Mesenchymal stem cell (in vitro differentiated cells and primary cell): Measurements from ENCODE around the gene INPP5D.

Experiments
- DNase-seq: peaks from one replicate; pipeline ENCODE4 v3.0.0-alpha.2; 2013
- H2AFZ ChIP-seq: one replicate; pipeline ENCODE4 v1.6.1; 2013; ENCODE audit warnings: low read depth, mild to moderate bottlenecking, control low read depth, inconsistent platforms, low read length, moderate library complexity
- H2AK5ac ChIP-seq: 2 replicates; pipeline ENCODE4 v1.6.1; 2013; ENCODE audit warnings: low read length, moderate library complexity, mild to moderate bottlenecking, inconsistent platforms; ENCODE audit not compliant: severe bottlenecking
- H2BK120ac ChIP-seq: one replicate; pipeline ENCODE4 v1.6.1; 2013; ENCODE audit warnings: low read depth, mild to moderate bottlenecking, inconsistent platforms, low read length, moderate library complexity
- H2BK12ac ChIP-seq, 2 experiments: one replicate each; pipeline ENCODE4 v1.6.1; 2013; ENCODE audit warnings: inconsistent platforms in 2 of 2, low read length in 2 of 2, mild to moderate bottlenecking in 2 of 2, moderate library complexity in 2 of 2, control low read depth in 1 of 2
- H2BK15ac ChIP-seq: one replicate; pipeline ENCODE4 v1.6.1; 2013; ENCODE audit warnings: mild to moderate bottlenecking, low read depth, inconsistent platforms; ENCODE audit not compliant: poor library complexity, severe bottlenecking
- H2BK5ac ChIP-seq: 2 replicates; pipeline ENCODE4 v1.6.1; 2013; ENCODE audit warnings: low read depth, mild to moderate bottlenecking, low read length, control low read depth, inconsistent platforms; ENCODE audit not compliant: poor library complexity, severe bottlenecking
- H3K14ac ChIP-seq, 2 experiments: one replicate each; pipeline ENCODE4 v1.6.1; 2013; ENCODE audit warnings: inconsistent platforms in 2 of 2, low read length in 2 of 2, control low read depth in 1 of 2, mild to moderate bottlenecking in 1 of 2, moderate library complexity in 1 of 2
- H3K18ac ChIP-seq, 2 experiments: one replicate each; pipeline ENCODE4 v1.6.1; 2013; ENCODE audit warnings: inconsistent platforms in 2 of 2, low read length in 2 of 2, control low read depth in 1 of 2, low read depth in 1 of 2, mild to moderate bottlenecking in 1 of 2
- H3K23ac ChIP-seq, 2 experiments: one replicate each; pipeline ENCODE4 v1.6.1; 2013; ENCODE audit warnings: inconsistent platforms in 2 of 2, low read length in 2 of 2, mild to moderate bottlenecking in 2 of 2, moderate library complexity in 2 of 2, control low read depth in 1 of 2
- H3K27ac ChIP-seq: 2 replicates; pipeline ENCODE4 v1.5.1; 2013; ENCODE audit warnings: mild to moderate bottlenecking, moderate library complexity, low read length, control low read depth, inconsistent platforms; ENCODE audit not compliant: poor library complexity, severe bottlenecking
- H3K27me3 ChIP-seq, 2 experiments: 2 replicates each; pipeline versions ENCODE4 v1.6.1 to v1.7.0; 2013; ENCODE audit warnings: low read length in 2 of 2, mild to moderate bottlenecking in 2 of 2, moderate library complexity in 2 of 2, control low read depth in 1 of 2, inconsistent platforms in 1 of 2; ENCODE audit not compliant: control insufficient read depth in 1 of 2, insufficient read depth in 1 of 2
- H3K36me3 ChIP-seq, 2 experiments: 2 replicates each; pipeline versions ENCODE4 v1.6.1 to v1.7.0; 2013; ENCODE audit warnings: low read length in 2 of 2, control low read depth in 1 of 2, inconsistent platforms in 1 of 2, low read depth in 1 of 2, mild to moderate bottlenecking in 1 of 2; ENCODE audit not compliant: insufficient read depth in 2 of 2, control insufficient read depth in 1 of 2
- H3K4ac ChIP-seq, 2 experiments: one replicate each; pipeline ENCODE4 v1.6.1; 2013; ENCODE audit warnings: inconsistent platforms in 2 of 2, low read length in 2 of 2, mild to moderate bottlenecking in 2 of 2, moderate library complexity in 2 of 2, control low read depth in 1 of 2, low read depth in 1 of 2
- H3K4me1 ChIP-seq: 2 replicates; pipeline ENCODE4 v1.6.1; 2013; ENCODE audit warnings: low read depth, low read length, control low read depth; ENCODE audit not compliant: control insufficient read depth, insufficient read depth
- H3K4me2 ChIP-seq: 2 replicates; pipeline ENCODE4 v1.6.1; 2013; ENCODE audit warnings: low read length, mild to moderate bottlenecking, inconsistent platforms; ENCODE audit not compliant: poor library complexity, severe bottlenecking
- H3K4me3 ChIP-seq, 2 experiments: 2 replicates each; pipeline versions ENCODE4 v1.5.1 to v1.7.0; 2013; ENCODE audit warnings: low read length in 2 of 2, mild to moderate bottlenecking in 2 of 2, control low read depth in 1 of 2, low read depth in 1 of 2; ENCODE audit not compliant: insufficient read depth in 1 of 2
- H3K79me1 ChIP-seq: replicated peaks from 2 replicates; pipeline ENCODE4 v1.6.1; 2013; ENCODE audit warnings: mild to moderate bottlenecking, control low read depth, low read length, inconsistent platforms; ENCODE audit not compliant: poor library complexity, severe bottlenecking
- H3K9ac ChIP-seq: 2 replicates; pipeline ENCODE4 v1.7.0; 2013; ENCODE audit warnings: mild to moderate bottlenecking, low read length, moderate library complexity
- H3K9me3 ChIP-seq: 2 replicates; pipeline ENCODE4 v1.7.0; 2013; ENCODE audit warnings: mild to moderate bottlenecking, low read length; ENCODE audit not compliant: control insufficient read depth
- H4K8ac ChIP-seq: one replicate; pipeline ENCODE4 v1.6.1; 2013; ENCODE audit warnings: inconsistent platforms, mild to moderate bottlenecking, low read length, moderate library complexity
- H4K91ac ChIP-seq: one replicate; pipeline ENCODE4 v1.6.1; 2013; ENCODE audit warnings: mild to moderate bottlenecking, low read length, inconsistent platforms
- WGBS: methylation state at CpG from one replicate; pipeline ENCODE4 v1.1.7; 2013; ENCODE audit warnings: mixed read lengths; 5-methylcytosine and 5-hydroxymethylcytosine counted together

The INPP5D gene

GRCh38 chr2:233085839-233086150 lies 25.7 kb downstream of the INPP5D start:
- no peaks in the 10 kb centered on the region for H3K36me3 ChIP-seq
- peaks cover 38 to 62% of the 10 kb centered on the region in 2 experiments for H3K27me3 ChIP-seq
- H3K79me1 ChIP-seq: no peaks in the 10 kb centered on the region
- H3K4me1 ChIP-seq: no peaks in the 10 kb centered on the region
- H3K27ac ChIP-seq: no peak overlapping the region
- no peak overlapping the region for H3K4ac ChIP-seq
- no peak overlapping the region for H3K14ac ChIP-seq
- H3K4me2 ChIP-seq: no peak overlapping the region
- no peak overlapping the region for H4K8ac ChIP-seq
- H3K23ac ChIP-seq: no peak overlapping the region
- H3K4me3 ChIP-seq: no peak overlapping the region
- 77% methylated on average over 2 of the region's 2 CpGs for WGBS
- no peak overlapping the region for H3K18ac ChIP-seq
- no peak overlapping the region for H4K91ac ChIP-seq
- H3K9me3 ChIP-seq: no peaks in the 10 kb centered on the region
- no peak overlapping the region for H2BK15ac ChIP-seq
- H2AK5ac ChIP-seq: no peak overlapping the region
- no peak overlapping the region for H3K9ac ChIP-seq
- H2AFZ ChIP-seq: no peak overlapping the region
- H2BK5ac ChIP-seq: no peak overlapping the region
- no peak for DNase-seq
- no peak overlapping the region for H2BK12ac ChIP-seq
- no peak overlapping the region for H2BK120ac ChIP-seq

- no peak overlapping the region for H3K27ac ChIP-seq
- H2AK5ac ChIP-seq: no peak overlapping the region
- H2BK5ac ChIP-seq: no peak overlapping the region
- H4K91ac ChIP-seq: no peak overlapping the region
- no peak overlapping the region for H3K23ac ChIP-seq
- H3K9me3 ChIP-seq: no peaks in the 10 kb centered on the region
- H3K27me3 ChIP-seq: peaks cover 37 to 51% of the 10 kb centered on the region in 2 experiments
- DNase-seq: no peak
- H2BK120ac ChIP-seq: no peak overlapping the region
- no peak overlapping the region for H4K8ac ChIP-seq
- no peak overlapping the region for H3K4me3 ChIP-seq
- H2AFZ ChIP-seq: no peak overlapping the region
- WGBS: 96% methylated on average over 7 of the region's 7 CpGs
- H3K9ac ChIP-seq: no peak overlapping the region
- no peaks in the 10 kb centered on the region for H3K36me3 ChIP-seq
- H3K4me2 ChIP-seq: no peak overlapping the region
- H3K18ac ChIP-seq: no peak overlapping the region
- H3K4ac ChIP-seq: no peak overlapping the region
- no peaks in the 10 kb centered on the region for H3K79me1 ChIP-seq
- H2BK12ac ChIP-seq: no peak overlapping the region
- no peak overlapping the region for H2BK15ac ChIP-seq
- H3K4me1 ChIP-seq: no peaks in the 10 kb centered on the region
- no peak overlapping the region for H3K14ac ChIP-seq
These were observed 27.6 kb downstream of the INPP5D start for GRCh38 chr2:233087713-233088112.

- Histone ChIP-seq H2BK120ac (no peak overlapping the region), H3K18ac (no peak overlapping the region), H3K4ac (no peak overlapping the region), H2BK15ac (no peak overlapping the region), H3K36me3 (no peaks in the 10 kb centered on the region), H3K27ac (no peak overlapping the region), H3K9me3 (no peaks in the 10 kb centered on the region), H2AFZ (no peak overlapping the region), H3K27me3 (peaks cover 34 to 47% of the 10 kb centered on the region in 2 experiments), H3K9ac (no peak overlapping the region), H4K8ac (no peak overlapping the region), H3K4me1 (no peaks in the 10 kb centered on the region), H3K4me3 (no peak overlapping the region), H4K91ac (no peak overlapping the region), H2AK5ac (no peak overlapping the region), H3K4me2 (no peak overlapping the region), H3K14ac (no peak overlapping the region), H2BK5ac (no peak overlapping the region), H3K79me1 (no peaks in the 10 kb centered on the region), H3K23ac (no peak overlapping the region), H2BK12ac (no peak overlapping the region)
- no peak for DNase-seq
- 79% methylated on average over 5 of the region's 8 CpGs for WGBS
These were observed 28.8 kb downstream of the INPP5D start for GRCh38 chr2:233088972-233089345.

- Histone ChIP-seq H2BK5ac (no peak overlapping the region), H3K23ac (no peak overlapping the region), H2AK5ac (no peak overlapping the region), H3K27me3 (peaks cover 38 to 48% of the 10 kb centered on the region in 2 experiments), H3K4me2 (no peak overlapping the region), H3K14ac (no peak overlapping the region), H3K9me3 (no peaks in the 10 kb centered on the region), H3K79me1 (no peaks in the 10 kb centered on the region), H2BK12ac (no peak overlapping the region), H2BK15ac (no peak overlapping the region), H3K4ac (no peak overlapping the region), H3K4me3 (no peak overlapping the region), H3K9ac (no peak overlapping the region), H2AFZ (no peak overlapping the region), H4K8ac (no peak overlapping the region), H3K36me3 (no peaks in the 10 kb centered on the region), H3K27ac (no peak overlapping the region), H4K91ac (no peak overlapping the region), H3K4me1 (no peaks in the 10 kb centered on the region), H2BK120ac (no peak overlapping the region), H3K18ac (no peak overlapping the region)
- WGBS: 90% methylated on average over 11 of the region's 11 CpGs
- no peak for DNase-seq
These were observed 29.7 kb downstream of the INPP5D start for GRCh38 chr2:233089851-233090250.
